Middle frontal gyrus (tissue), 1 donor: ENCODE data around the gene SMIM35.

Source experiments
- DNase-seq: peaks from one replicate; pipeline ENCODE4 v3.0.0-alpha.2; 2015; ENCODE audit warnings: low spot score; ENCODE audit errors: extremely low spot score

The SMIM35 gene

DNA sequence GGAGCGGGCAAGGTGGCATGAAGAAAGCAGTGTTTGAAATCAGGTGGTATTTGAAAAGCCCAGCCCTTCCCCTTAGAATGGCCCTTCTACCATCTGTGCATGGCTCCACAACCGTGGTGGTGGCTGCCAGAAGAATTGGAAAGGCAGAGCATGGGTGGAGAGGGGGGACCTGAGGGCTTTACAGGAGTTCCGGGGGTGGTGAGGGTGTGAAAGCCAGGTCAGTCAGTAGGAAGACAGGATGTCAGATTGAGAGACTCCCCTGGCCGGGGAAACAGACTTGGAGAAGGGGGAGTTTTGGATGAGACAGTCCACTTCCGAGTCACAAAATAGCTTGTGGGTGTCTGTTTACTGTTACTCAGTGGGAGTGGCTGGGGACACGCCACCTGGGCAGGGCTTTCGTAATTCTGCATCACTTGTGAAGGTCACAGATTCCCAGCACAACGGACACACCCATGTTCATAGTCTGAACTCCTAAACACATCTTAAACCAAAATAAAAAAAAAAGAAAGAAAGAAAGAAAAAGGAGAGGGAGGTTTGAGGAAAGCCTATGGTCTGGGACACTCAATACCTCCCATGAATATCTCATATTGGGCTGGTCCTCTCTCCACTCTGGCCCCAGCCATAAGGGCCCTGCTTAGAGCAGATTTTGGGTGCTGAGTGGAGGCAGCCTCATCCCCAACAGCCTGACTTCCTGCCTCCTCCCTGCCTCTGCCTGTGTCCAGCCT lies 24.4 kb upstream of the SMIM35 start:
- DNase-seq = no peak

DNA sequence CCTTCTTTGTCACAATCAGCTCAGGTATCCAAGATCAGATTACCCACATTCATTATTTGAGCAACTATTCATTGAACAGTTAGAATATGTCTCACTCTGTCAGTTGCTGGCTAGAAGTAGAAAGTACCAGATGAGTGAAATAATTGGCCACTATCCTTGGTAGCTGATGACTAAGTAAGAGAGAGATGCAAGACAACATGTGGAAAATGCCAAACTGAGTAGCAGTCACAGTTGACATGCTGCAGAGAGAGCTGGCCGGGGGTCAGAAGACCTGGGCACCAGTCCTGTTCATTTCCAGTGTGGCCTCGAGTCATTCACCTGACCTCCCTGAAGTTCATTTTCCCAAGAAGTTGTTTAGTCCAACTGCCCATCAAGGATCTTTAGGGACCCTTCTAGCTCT lies 22.5 kb upstream of the SMIM35 start:
- no peak for DNase-seq

DNA sequence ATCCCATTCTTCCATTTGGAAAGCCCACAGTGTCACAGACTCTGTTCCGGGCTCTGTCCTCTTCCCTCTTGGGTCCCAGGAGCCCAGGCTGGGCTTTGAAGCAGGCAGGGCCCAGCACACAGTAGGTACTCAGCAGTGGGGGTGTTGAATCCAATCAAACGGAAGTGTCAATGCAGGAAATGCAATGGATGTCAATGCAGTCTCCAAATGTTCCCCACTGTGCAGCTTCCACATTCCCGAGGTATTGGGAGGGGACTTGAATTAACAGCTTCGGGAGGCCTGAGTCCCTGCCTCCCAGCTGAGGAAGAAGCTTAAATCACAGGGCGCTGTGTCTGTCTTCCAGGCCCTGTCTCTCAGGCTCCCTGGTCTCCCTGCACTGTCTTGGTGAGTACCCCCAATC lies 21.8 kb upstream of the SMIM35 start:
- no peak for DNase-seq

DNA sequence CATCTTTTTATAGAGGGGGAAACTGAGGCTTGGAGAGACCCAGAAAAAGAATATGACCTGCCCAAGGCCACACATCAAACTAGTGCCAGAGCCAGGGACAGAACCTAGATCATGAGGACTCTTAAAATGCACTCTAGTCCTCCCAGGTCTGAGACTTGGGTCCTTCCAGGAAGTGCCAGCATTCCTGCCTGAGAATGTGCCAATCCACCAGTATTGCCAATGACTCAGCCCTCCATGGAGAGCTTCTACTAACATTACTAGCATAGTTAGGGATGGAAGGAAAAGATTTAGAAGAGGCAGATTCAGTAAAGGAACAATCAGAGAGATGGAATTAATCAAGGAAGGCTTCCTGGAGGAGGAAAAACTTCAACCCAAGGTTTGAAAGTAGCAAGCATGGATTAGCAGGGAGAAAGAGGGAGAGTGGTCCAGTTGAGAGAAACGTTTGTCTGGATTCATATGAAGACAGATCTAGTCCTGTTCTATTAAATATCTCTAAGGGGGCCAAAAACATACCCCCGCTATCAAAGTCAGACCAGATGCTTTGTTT lies 20.1 kb upstream of the SMIM35 start:
- no peak for DNase-seq

DNA sequence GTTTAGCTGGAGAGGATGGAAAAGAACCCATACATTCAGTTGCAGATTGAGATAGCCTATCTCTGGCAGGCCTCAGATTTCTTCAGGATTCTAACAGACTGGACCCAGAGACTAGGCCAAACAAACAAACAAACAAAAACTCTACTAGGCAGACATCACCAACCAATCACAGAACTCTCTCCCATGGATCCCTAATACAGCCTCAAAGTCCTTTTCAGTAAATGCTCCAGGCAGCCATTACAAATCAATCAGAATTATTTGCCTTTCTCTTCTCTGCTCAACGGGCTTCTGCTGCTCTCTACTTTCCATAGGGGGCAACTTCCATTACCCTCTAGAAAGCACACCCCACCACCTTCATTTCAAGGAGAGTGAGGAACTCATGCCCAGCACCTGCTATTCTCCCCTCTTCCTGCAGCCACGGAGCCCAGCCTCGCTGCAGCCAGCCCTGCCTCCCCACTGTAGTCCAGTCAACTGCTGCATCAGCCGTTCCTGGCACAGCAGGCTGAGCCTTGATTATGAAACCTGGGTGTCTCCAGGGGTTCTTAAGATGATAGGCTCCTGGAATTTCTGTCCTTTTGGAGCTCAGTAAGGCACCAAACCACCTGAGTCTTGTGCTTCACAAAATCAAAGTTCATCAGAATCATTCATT lies 19.0 kb upstream of the SMIM35 start:
- DNase-seq = no peak

DNA sequence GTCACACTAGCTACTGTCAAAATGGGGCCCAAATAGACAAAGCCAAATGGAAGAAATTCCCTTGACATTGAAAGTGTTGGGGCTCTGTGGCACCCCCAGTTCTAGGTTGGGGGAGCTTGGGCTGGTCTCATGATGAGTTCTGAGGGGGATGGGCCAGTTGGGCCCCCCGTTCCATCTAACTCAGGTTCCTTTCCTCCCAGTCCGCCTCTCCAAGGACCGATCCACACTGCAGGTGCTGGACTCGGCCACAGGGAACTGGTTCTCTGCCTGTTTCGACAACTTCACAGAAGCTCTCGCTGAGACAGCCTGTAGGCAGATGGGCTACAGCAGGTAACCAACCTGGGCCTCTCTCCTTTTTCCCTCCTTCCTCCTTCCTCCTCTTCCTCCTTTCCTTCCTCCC lies 17.7 kb upstream of the SMIM35 start:
- no peak for DNase-seq

DNA sequence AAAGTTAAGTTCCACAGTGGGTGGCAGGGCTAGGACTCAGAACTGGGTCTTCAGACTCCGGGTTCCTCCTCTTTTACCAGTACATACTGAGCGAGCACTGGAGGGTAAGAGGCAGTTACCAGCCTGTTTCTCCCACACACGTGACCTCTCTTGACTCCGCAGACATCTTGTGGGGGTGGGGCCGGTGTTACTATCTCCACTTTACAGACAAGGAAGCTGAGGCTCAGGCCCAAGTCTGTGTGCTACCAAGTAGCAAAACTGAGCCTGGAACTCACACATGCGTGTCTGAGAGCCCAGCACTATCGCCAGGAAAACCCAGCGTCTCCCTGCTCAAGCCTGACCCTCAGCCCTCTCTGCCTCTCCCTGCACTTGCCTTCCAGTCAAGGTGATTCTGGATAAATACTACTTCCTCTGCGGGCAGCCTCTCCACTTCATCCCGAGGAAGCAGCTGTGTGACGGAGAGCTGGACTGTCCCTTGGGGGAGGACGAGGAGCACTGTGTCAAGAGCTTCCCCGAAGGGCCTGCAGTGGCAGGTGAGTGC lies 16.0 kb upstream of the SMIM35 start:
- no peak for DNase-seq

DNA sequence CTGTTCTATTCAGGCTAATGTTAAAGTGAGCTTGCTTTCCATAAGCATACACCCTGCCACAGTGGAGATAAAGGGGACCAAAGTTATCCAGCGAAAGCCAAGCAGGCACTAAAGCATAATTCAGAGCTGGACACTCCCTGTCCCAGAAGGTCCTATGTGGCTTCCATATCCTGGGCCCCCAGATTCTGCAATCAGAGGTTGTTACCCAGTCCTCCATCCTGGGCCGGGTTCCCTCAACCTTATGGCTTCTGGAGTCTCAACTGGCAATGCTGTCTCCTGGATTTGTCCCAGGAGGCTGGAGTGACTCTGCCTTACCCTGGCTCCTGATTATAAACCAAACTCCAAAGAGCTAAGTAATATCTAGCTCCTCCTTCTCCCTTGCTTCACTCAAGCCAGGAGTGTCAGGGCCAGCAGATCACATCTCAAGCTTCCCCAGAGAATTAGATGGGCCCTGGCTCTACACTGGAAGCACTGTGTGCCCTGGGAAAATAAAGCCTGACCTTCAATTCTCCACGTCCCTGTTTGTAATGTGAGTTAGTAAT lies 14.0 kb upstream of the SMIM35 start:
- DNase-seq = no peak

DNA sequence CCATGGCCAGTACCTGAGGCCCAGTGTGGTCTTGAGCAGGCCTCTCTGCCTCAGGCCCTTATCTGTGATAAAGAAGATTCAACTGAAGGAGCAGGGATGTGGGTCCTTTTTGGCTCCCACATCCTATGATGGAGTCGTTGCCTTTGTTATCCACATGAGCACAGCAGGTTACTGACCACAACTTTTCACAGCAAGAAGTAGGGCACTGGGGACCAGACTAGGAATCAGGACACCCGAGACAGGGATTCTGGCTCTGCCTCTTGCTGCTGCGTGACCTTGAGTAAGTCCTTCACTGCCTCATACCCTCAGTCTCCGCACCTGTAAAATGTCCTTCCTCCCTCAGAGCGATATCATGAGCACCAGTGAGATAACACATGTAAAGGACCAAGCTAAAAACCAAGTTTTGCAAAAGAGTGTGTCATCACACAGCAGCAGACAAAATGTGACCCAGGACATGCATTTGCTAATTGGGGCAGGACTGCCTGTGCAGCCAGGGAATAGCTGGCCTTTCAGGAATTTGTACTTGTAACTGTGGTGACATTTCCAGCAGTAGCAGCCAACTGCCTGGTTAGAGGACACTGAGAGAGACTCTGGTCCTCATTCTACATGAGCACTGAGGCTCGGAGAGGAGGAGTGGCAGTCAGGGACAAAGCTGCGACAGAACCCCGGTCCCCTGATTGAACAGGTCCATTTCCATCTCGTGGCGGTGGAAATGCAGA lies 13.2 kb upstream of the SMIM35 start:
- no peak for DNase-seq

DNA sequence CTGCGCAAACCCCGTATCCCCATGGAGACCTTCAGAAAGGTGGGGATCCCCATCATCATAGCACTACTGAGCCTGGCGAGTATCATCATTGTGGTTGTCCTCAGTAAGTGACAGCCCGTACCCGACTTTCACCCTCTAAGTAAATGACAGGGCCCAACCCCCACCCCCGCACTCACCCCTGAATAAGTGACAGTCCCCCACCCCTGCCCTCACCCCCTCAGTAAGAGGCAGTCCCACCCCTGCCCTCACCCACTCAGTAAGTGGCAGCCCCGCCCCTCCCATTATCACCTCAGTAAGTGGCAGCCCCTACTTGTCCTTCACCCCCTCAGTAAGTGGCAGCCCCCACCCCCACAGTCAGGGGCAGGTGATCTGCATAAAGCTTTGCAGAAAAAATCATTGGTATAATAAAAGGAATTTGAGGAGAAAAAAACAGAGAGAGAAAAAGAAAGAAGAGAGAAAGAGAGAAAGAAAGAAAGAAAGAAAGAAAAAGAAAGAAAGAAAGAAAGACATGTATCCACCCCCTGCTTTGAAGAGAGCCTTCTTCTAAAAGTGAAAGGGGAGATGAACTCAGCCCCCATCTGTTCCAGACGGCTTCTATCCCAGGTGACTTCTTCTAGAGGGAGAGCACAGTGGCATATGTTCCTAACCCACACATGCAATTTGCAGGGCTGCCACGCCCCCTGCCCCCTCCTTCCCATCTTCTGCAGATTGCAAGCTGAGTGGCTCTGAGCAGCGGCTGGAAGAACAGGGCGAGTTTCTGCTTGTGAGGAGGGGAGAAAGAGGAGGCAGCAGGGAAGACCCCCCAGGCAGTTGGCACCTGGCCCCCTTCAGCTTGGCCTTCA lies 12.5 kb upstream of the SMIM35 start:
- no peak for DNase-seq

DNA sequence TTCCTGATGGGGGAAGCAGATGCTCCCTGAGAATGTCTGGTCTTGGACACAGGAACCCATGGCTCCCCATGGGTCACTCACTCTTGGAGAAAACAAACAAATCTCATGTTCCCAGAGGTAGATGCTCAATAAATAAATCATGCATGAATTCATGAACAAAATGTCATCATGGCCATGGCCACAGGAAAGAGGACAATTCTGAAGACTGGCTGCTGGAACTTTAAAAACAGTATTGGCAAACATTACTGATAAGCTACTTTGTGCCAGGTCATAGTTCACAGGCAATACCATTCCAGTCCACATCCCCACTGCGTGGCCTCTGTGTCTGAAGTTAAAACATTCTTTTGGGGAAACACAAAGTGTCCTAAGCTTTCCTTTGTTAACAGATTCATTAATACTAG lies 9.2 kb upstream of the SMIM35 start:
- DNase-seq = no peak

DNA sequence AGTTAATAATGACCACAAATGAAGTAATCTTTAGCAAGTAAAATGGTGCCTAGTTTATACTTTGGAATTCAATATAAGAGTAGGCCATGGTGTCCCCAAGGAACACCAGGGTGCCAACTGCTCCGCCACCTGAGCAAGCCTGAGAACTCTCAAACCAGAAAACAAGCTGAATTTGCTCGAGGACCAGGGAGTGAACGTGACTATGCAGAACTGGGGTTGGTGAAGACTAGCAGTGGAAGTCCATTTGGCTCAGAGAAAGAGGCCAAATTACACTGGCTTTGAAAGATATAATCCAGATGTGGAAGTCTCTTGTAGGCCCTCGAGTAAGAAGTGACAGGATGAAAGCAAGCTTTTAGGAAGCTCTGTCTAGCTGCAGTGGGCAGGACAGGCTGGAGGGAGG lies 8.7 kb upstream of the SMIM35 start:
- DNase-seq = no peak

DNA sequence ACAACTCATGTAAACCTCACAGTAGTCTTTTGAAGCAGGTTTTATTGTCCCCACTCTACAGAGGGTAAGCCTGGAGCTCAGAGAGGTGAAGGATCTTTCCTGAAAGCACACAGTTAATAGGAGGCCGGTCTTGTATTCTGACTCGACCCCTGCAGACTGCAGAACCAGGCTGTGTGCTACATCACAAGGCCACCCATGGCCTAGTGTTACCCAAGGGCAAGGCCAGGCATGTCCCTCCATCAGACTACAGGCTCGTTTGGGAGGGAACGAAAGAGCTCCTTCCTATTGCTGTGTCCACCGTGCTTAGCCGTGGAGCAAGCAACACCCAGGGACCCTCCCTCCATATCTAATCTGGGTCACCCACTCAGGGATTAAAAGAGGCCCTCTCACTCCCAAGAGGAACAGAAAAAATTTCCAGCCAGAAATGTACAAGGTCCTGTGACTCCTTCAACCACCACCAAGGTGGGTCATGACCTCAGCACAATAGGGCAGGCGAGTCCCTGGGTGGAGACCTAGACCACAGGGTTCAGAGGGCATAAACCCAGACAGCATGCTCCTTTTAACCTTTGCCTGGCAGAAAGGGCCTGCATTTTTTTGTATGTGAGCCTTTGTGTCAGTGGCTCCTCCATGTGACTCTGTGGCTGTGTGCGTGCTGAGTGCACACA lies 6.3 kb upstream of the SMIM35 start:
- no peak for DNase-seq

DNA sequence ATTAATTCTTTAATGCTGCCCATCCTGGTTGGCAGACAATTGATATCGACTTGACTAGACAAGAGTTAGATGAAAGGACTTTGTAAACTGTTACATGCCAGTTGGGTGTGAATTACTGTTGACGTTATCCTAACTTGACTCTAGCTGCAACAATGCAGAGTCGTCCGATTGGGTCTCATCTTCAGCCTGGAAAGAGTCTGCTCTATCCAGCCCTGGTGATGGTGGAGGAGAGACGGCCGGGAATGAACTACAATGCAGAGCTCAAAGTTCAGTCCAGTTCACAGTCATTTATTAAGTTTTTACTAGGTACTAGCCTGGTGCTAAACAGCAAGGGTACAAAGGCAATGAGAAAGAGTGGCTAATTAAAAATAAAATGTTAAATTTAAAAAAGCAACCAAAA lies 4.9 kb upstream of the SMIM35 start:
- DNase-seq = no peak

DNA sequence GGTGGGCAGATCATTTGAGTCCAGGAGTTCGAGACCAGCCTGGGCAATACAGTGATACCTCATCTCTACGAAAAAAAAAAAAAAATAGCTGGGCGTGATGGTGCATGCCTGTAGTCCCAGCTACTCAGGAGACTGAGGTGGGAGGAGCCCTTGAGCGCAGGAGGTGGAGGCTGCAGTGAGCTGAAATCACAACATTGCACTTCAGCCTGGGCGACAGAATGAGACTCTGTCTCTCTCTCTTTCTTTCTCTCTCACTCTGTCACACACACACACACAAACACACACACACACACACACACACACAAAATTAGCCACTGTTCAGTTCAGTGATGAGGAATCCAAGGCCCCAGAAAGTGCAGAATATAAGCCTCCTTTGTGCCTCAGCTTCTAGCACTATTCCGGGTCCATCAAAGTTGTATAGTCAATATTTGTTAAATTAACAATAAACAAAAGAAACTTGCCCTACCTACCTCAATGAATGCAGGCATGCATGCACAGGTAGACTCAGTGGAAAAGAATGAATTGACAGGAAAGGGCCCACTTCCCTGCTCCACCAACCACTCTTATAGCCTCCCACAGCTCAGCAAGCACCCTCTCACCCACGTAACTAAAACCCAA lies 3.9 kb upstream of the SMIM35 start:
- DNase-seq = no peak

DNA sequence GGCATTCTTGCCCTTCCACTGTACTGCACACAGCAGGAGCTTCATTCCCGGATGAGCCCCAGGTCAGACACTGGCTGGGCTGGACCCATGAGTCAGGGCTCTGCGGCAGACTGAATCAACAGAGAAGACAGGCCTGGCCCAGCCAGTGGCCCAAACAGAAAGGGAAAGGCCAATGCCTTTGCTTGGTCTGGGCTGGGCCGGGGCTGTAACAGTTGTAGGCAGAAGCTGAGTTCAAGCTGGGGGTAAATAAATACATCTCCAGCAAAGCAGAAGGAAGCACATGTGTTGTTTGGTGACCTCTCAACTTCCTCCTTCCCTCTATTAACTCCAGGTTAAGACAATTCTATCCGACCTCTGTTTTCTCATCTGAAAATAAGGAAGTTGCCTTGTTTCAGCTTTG lies 1.8 kb upstream of the SMIM35 start:
- no peak for DNase-seq

DNA sequence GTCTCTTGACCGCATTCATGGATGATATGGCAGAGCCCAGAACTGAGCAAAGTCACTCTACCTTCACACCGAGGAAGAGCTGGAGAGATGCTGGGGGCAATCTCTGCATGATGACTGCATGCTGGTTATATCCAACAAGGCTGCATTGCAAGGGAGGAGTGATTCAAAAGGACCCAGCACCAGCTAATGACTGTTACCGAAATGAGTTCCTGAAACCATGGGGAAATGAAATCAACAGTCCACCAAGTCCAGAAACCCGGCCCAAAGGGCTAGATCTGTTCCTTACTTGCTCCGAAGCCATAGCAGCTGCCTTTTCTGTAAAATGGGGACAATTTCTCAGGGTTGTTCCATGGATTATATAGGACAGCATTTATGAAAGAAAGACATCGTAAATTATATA lies 1.2 kb upstream of the SMIM35 start:
- no peak for DNase-seq

DNA sequence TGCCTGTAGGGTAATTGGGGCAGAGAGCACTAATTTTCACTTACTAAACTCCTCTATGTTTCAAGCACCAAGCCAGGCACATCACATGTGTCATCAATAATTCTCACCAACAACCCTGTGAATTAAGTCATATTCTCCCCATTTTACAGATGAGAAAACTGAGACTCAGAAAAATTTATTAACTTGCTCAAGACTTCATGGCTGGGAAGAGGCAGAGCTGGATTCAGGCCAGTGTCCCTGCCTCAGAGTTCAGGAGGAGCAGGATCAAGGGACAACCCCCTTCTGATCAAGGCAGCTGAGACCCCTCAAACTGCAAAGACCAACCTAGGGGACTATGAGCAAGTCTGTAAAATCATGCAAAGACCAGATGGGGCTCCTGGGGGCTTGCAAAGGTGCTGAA lies 2.1 kb downstream of the SMIM35 start:
- no peak for DNase-seq

DNA sequence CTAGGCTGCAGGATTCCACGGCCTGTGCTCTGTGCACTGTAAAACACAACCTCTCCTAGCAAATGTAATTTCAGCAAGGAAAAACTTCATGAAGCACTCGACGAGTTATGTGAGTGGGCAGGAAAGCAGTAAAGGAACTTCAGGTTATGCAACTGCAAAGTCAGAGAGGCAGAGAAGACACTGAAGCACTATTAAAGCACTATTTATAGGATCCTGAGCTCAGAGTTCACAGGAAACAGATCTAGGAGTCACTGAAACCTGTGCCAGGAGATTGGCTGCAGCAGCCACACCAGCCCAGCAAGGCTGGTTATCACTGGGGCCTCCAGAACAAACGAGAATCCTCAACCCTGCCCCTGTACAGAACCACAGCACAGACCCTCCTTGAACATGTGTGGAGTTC lies 2.5 kb downstream of the SMIM35 start:
- DNase-seq = no peak
